K562 (cell line): ENCODE measurements around the gene MAP1S. TPM values are rescaled to one million over a fixed set of nuclear protein-coding genes. Genes with fewer than 3 reads are reported as not detected.

ENCODE experiments used
- KLF13 ChIP-seq: fragments of 450-650 bp; IDR thresholded peaks from 2 replicates; pipeline ENCODE4 v1.6.1; 2016; ENCODE audit warnings: missing genetic modification characterization, low read depth, mild to moderate bottlenecking, missing compliant biosample characterization, moderate library complexity, borderline replicate concordance
- MTF1 ChIP-seq: fragments of 250-450 bp; sonication (Bioruptor Pico); IDR thresholded peaks from 2 replicates; pipeline ENCODE4 v1.9.0; 2021; ENCODE audit warnings: moderate library complexity, mild to moderate bottlenecking, inconsistent platforms, borderline replicate concordance
- PRDM10 ChIP-seq: fragments of 450-650 bp; IDR thresholded peaks from 2 replicates; pipeline ENCODE4 v1.6.1; 2018; ENCODE audit not compliant: partially characterized antibody
- PRMT5 ChIP-seq: sonication (generic); formaldehyde crosslinking; IDR thresholded peaks from 2 replicates; pipeline ENCODE4 v1.5.0; 2020; ENCODE audit warnings: missing genetic modification reagents
- RREB1 ChIP-seq: fragments of 250-450 bp; sonication (Bioruptor Pico); IDR thresholded peaks from 2 replicates; pipeline ENCODE4 v1.4.0; 2020
- STAT5A ChIP-seq: IDR thresholded peaks from 2 replicates; pipeline ENCODE4 v1.6.1; 2012; ENCODE audit warnings: low read length, inconsistent platforms, borderline replicate concordance
- TCFL5 ChIP-seq: fragments of 250-450 bp; sonication (Bioruptor Pico); conservative IDR thresholded peaks from 2 replicates; pipeline ENCODE4 v1.6.1; 2021; ENCODE audit warnings: mild to moderate bottlenecking, moderate library complexity, matching md5 sums
- ZNF407 ChIP-seq: fragments of 450-650 bp; IDR thresholded peaks from 2 replicates; pipeline ENCODE4 v1.6.1; 2016; ENCODE audit warnings: low read depth
- polyA plus RNA-seq, 8 experiments: library from polyadenylated mRNA; depleted of rRNA in 4 of 8; stranded (reverse) in 5 of 8; unstranded in 3 of 8; fragments of >200 nt; fragmentation: Nextera tagmentation in 2 of 8; fragmentation: Illumina TruSeq in 1 of 8; extraction: Ambion mirVana in 2 of 8; extraction: Trizol in 1 of 8; gene quantifications; 2 replicates each; pipeline versions ENCODE4 v1.2.1 to v1.2.3, GENCODE V29; 2011 to 2014; ENCODE audit warnings: inconsistent platforms in 1 of 8, missing spikeins in 1 of 8
- total RNA-seq, 7 experiments: library from RNA; depleted of rRNA in 6 of 7; stranded (reverse); fragments of >200 nt in 6 of 7; fragmentation: Illumina TruSeq in 2 of 7; extraction: Trizol in 2 of 7; gene quantifications; 2 replicates each; pipeline versions ENCODE4 v1.2.1 to v1.2.3, GENCODE V29; 2011 to 2021; ENCODE audit warnings: low replicate concordance in 1 of 7

The MAP1S gene
- total and polyA plus RNA-seq, 9 of the 15 experiments (the other 6 are each of a cell fraction or from before 2014, with no cell fraction given) = 2.0 to 81.0 (median 9.5) TPM

- no peak for TF ChIP-seq TCFL5 (CRISPR knock-in tag)
- no peak for TF ChIP-seq ZNF407
- TF ChIP-seq PRMT5 = no peak
- peak; percentile 83; the same call in 1 of the 2 replicates for TF ChIP-seq RREB1 (CRISPR knock-in tag)
- no peak for TF ChIP-seq STAT5A
- no peak for TF ChIP-seq MTF1 (CRISPR knock-in tag)
- peak; percentile 34; the same call in 1 of the 2 replicates for TF ChIP-seq KLF13 (tag)
- TF ChIP-seq PRDM10 = peak; percentile 15
Measured at GRCh38 chr19:17762505-17763229, 43.4 kb downstream of the MAP1S start (continued).
